BLaER1 treated with 17β-estradiol and CSF1 and Interleukin-3, amounts not matched to agents 10 nM and 100 nM (cell line): Measurements from ENCODE around the gene TMC3.
"Not testable (repeated sequence)": the region's sequence is repeated elsewhere in the genome, so short reads cannot be mapped to it uniquely, and the experiment has no call there.

Experiments
- H3K27ac ChIP-seq, 11 experiments: shearing (Covaris generic); formaldehyde crosslinking; 2 replicates each; pipeline ENCODE4 v1.8.1; 2022
- H3K27me3 ChIP-seq, 11 experiments: shearing (Covaris generic); formaldehyde crosslinking; 2 replicates each; pipeline ENCODE4 v1.8.1; 2022
- H3K36me3 ChIP-seq, 11 experiments: shearing (Covaris generic); formaldehyde crosslinking; 2 replicates each; pipeline ENCODE4 v1.8.1; 2022
- H3K4me1 ChIP-seq, 10 experiments: shearing (Covaris generic); formaldehyde crosslinking; 2 replicates each; pipeline ENCODE4 v1.8.1; 2022
- H3K4me2 ChIP-seq, 11 experiments: shearing (Covaris generic); formaldehyde crosslinking; 2 replicates each; pipeline ENCODE4 v1.8.1; 2022
- H3K4me3 ChIP-seq, 10 experiments: shearing (Covaris generic); formaldehyde crosslinking; 2 replicates each; pipeline ENCODE4 v1.8.1; 2022
- H3K9ac ChIP-seq, 11 experiments: shearing (Covaris generic); formaldehyde crosslinking; 2 replicates each; pipeline ENCODE4 v1.8.1; 2022
- H3K9me3 ChIP-seq, 11 experiments: shearing (Covaris generic); formaldehyde crosslinking; replicated peaks in 1 of 11; 2 replicates each; pipeline ENCODE4 v1.8.1; 2022
- H4K20me1 ChIP-seq, 11 experiments: shearing (Covaris generic); formaldehyde crosslinking; 2 replicates each; pipeline ENCODE4 v1.8.1; 2022
- Cebpa-rat ChIP-seq, 11 experiments: shearing (Covaris generic); IDR thresholded peaks; 2 replicates each; pipeline ENCODE4 v1.8.1; 2022

Gene TMC3

GRCh38 chr15:81360491-81360890, 13.5 kb downstream of the TMC3 start:
- Histone ChIP-seq H3K4me2 (no peak overlapping the region), H3K27ac (no peak overlapping the region), H3K9ac (no peak overlapping the region), H3K9me3 (no peaks in the 10 kb centered on the region), H3K27me3 (no peaks in the 10 kb centered on the region), H4K20me1 (no peaks in the 10 kb centered on the region), H3K36me3 (no peaks in the 10 kb centered on the region), H3K4me3 (no peak overlapping the region), H3K4me1 (no peaks in the 10 kb centered on the region)
- no peak for TF ChIP-seq Cebpa-rat (IDR thresholded peaks at IDR 0.05)

GRCh38 chr15:81358248-81358647, 15.8 kb downstream of the TMC3 start:
- H3K4me1 ChIP-seq, result no peaks in the 10 kb centered on the region
- no peak overlapping the region for H3K4me2 ChIP-seq
- H3K9ac ChIP-seq, result no peak overlapping the region
- no peaks in the 10 kb centered on the region for H3K27me3 ChIP-seq
- no peaks in the 10 kb centered on the region for H4K20me1 ChIP-seq
- no peak overlapping the region for H3K27ac ChIP-seq
- no peaks in the 10 kb centered on the region for H3K36me3 ChIP-seq
- TF ChIP-seq Cebpa-rat (IDR thresholded peaks at IDR 0.05), result no peak
- H3K4me3 ChIP-seq, result no peak overlapping the region
- H3K9me3 ChIP-seq, result no peaks in the 10 kb centered on the region

GRCh38 chr15:81357180-81357686, 16.8 kb downstream of the TMC3 start:
- TF ChIP-seq Cebpa-rat (IDR thresholded peaks at IDR 0.05), result no peak
- Histone ChIP-seq H4K20me1 (no peaks in the 10 kb centered on the region), H3K27ac (no peak overlapping the region), H3K36me3 (no peaks in the 10 kb centered on the region), H3K9ac (no peak overlapping the region), H3K4me3 (no peak overlapping the region), H3K9me3 (no peaks in the 10 kb centered on the region), H3K27me3 (no peaks in the 10 kb centered on the region), H3K4me1 (no peaks in the 10 kb centered on the region), H3K4me2 (no peak overlapping the region)

- Histone ChIP-seq H3K9ac (no peak overlapping the region), H4K20me1 (no peaks in the 10 kb centered on the region), H3K9me3 (no peaks in the 10 kb centered on the region), H3K4me3 (no peak overlapping the region), H3K4me1 (no peaks in the 10 kb centered on the region), H3K36me3 (no peaks in the 10 kb centered on the region), H3K4me2 (no peak overlapping the region), H3K27me3 (no peaks in the 10 kb centered on the region), H3K27ac (no peak overlapping the region)
- no peak for TF ChIP-seq Cebpa-rat (IDR thresholded peaks at IDR 0.05)
These were observed 17.8 kb downstream of the TMC3 start for GRCh38 chr15:81356252-81356651.

- Histone ChIP-seq H3K36me3 (no peaks in the 10 kb centered on the region), H4K20me1 (no peaks in the 10 kb centered on the region), H3K27me3 (no peaks in the 10 kb centered on the region), H3K9ac (no peak overlapping the region), H3K27ac (no peak overlapping the region), H3K4me1 (no peaks in the 10 kb centered on the region), H3K9me3 (no peaks in the 10 kb centered on the region), H3K4me3 (no peak overlapping the region), H3K4me2 (no peak overlapping the region)
- TF ChIP-seq Cebpa-rat (IDR thresholded peaks at IDR 0.05), result no peak
These were observed 22.4 kb downstream of the TMC3 start for GRCh38 chr15:81351651-81352050.

- H3K27me3 ChIP-seq, result no peaks in the 10 kb centered on the region
These were observed 24.7 kb downstream of the TMC3 start for GRCh38 chr15:81349271-81349670.

GRCh38 chr15:81348691-81349090, 25.3 kb downstream of the TMC3 start:
- H3K9me3 ChIP-seq, H3K36me3 ChIP-seq, H3K27me3 ChIP-seq, H3K4me2 ChIP-seq, H3K9ac ChIP-seq, H3K4me1 ChIP-seq, H3K27ac ChIP-seq, H3K4me3 ChIP-seq, H4K20me1 ChIP-seq: not testable (repeated sequence)

More at GRCh38 chr15:81349271-81349670, 24.7 kb downstream of the TMC3 start:
- Histone ChIP-seq H3K36me3 (no peaks in the 10 kb centered on the region), H3K4me3 (no peak overlapping the region), H3K4me1 (no peaks in the 10 kb centered on the region), H3K9ac (no peak overlapping the region), H3K9me3 (no peaks in the 10 kb centered on the region), H3K27ac (no peak overlapping the region), H3K4me2 (no peak overlapping the region), H4K20me1 (no peaks in the 10 kb centered on the region)
- TF ChIP-seq Cebpa-rat (IDR thresholded peaks at IDR 0.05), result no peak

GRCh38 chr15:81347910-81348309, 26.1 kb downstream of the TMC3 start:
- Histone ChIP-seq H3K4me3 (no peak overlapping the region), H3K27ac (no peak overlapping the region), H4K20me1 (no peaks in the 10 kb centered on the region), H3K36me3 (no peaks in the 10 kb centered on the region), H3K9me3 (no peaks in the 10 kb centered on the region), H3K4me1 (no peaks in the 10 kb centered on the region), H3K4me2 (no peak overlapping the region), H3K9ac (no peak overlapping the region), H3K27me3 (no peaks in the 10 kb centered on the region)
- no peak for TF ChIP-seq Cebpa-rat (IDR thresholded peaks at IDR 0.05)

GRCh38 chr15:81346611-81347010, 27.4 kb downstream of the TMC3 start:
- no peak overlapping the region for H3K9ac ChIP-seq
- H3K27me3 ChIP-seq, result no peaks in the 10 kb centered on the region
- H3K36me3 ChIP-seq, result no peaks in the 10 kb centered on the region
- no peak for TF ChIP-seq Cebpa-rat (IDR thresholded peaks at IDR 0.05)
- H4K20me1 ChIP-seq, result no peaks in the 10 kb centered on the region
- H3K4me3 ChIP-seq, result no peak overlapping the region
- no peaks in the 10 kb centered on the region for H3K9me3 ChIP-seq
- H3K4me1 ChIP-seq, result no peaks in the 10 kb centered on the region
- no peak overlapping the region for H3K4me2 ChIP-seq
- H3K27ac ChIP-seq, result no peak overlapping the region

- peaks cover 0 to 12% (median 9%) of the 10 kb centered on the region in 10 experiments; a peak in 16 of 20 replicates for H3K4me1 ChIP-seq
- no peak for TF ChIP-seq Cebpa-rat (IDR thresholded peaks at IDR 0.05)
- H4K20me1 ChIP-seq, result no peaks in the 10 kb centered on the region
- H3K9ac ChIP-seq, result no peak overlapping the region
- H3K27ac ChIP-seq, result no peak overlapping the region
- no peaks in the 10 kb centered on the region for H3K36me3 ChIP-seq
- no peaks in the 10 kb centered on the region for H3K27me3 ChIP-seq
- no peak overlapping the region for H3K4me3 ChIP-seq
- no peaks in the 10 kb centered on the region for H3K9me3 ChIP-seq
- no peak overlapping the region for H3K4me2 ChIP-seq
These were observed 30.6 kb downstream of the TMC3 start for GRCh38 chr15:81343371-81343770.
